SHP77 (cell line): Measurements from ENCODE around the gene DIRAS1.

Experiments
- DNase-seq, 2 experiments: peaks; one replicate each; lab custom pipeline; 2025; lab: John Stamatoyannopoulos, UW

The DIRAS1 gene

GRCh38 chr19:2755448-2755705 is 34.2 kb upstream of the DIRAS1 start:
- DNase-seq, result no peak

GRCh38 chr19:2754659-2755447 is 33.7 kb upstream of the DIRAS1 start:
- no peak for DNase-seq

GRCh38 chr19:2751438-2751830 is 30.3 kb upstream of the DIRAS1 start:
- DNase-seq, result no peak

DNA sequence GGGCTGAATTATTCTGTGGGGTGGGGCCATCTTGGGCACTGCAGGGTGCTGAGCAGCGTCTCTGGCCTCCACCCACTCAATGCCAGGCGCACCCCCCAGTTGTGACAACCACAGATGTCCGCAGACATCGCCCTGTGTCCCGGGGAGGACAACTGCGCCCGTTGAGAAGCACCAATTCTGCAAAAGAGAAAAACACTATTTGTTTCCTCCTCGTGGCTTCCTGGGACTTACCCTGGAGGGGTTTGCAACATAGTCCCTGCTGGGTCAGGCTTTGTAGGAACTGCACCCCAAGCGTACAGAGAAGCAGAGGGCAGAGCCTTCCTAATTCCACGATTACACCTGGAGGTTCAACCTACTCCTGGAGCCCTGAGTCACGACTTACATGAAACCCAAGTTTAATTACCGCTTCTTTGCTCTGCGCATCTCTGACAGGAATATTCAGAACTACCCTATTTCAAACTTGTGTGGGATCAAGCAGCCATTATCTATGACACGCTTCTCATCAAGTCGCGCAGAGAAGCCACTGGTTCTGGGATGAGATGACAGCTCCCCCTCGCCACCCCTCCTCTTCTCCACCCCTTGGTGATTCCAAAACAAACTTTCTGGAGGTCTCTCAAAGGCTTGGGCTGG is 29.8 kb upstream of the DIRAS1 start:
- no peak for DNase-seq

- DNase-seq, result no peak
Observed at GRCh38 chr19:2747349-2747748, 26.2 kb upstream of the DIRAS1 start.

DNA sequence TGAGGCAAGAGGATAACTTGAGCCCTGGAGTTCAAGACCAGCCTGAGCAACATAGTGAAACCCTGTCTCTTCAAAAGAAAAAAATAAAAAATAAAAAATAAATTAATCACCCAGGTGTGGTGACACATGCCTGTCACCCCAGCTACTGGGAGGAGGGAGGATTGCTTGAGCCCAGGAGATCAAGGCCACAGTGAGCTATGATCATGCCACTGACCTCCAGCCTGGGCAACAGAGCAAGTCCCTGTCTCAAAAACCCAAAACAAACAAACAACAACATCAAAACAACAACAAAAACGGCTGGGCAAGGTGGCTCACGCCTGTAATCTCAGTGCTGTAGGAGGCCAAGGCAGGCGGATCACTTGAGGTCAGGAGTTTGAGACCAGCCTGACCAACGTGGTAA is 22.9 kb upstream of the DIRAS1 start:
- DNase-seq, result no peak

GRCh38 chr19:2743099-2743498 is 21.9 kb upstream of the DIRAS1 start:
- DNase-seq, result no peak

DNA sequence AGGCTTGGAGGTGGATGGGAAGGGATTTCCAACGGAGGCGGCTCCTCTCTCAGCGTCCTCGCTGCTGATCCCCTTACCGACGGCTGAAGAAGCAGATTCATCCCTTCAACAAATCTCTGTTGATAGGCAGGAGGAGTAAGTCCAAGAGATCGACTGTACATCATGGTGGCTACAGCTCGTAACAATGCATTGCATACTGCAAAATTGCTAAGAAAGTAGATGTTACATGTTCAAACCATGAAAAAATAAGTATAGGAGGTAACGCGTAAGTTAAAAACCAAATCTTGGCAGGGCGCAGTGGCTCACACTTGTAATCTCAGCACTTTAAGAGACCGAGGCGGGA is 19.1 kb upstream of the DIRAS1 start:
- DNase-seq, result no peak

GRCh38 chr19:2739602-2740313 is 18.6 kb upstream of the DIRAS1 start, which contains the start of gene SLC39A3:
TSS of gene SLC39A3 (minus strand) at chr19:2740017. CDS start at chr19:2737257, 2,760 bp downstream.
- peak; percentile 88 to 93 for DNase-seq

- DNase-seq, result no peak
Observed at GRCh38 chr19:2736550-2737190, 15.5 kb upstream of the DIRAS1 start.

DNA sequence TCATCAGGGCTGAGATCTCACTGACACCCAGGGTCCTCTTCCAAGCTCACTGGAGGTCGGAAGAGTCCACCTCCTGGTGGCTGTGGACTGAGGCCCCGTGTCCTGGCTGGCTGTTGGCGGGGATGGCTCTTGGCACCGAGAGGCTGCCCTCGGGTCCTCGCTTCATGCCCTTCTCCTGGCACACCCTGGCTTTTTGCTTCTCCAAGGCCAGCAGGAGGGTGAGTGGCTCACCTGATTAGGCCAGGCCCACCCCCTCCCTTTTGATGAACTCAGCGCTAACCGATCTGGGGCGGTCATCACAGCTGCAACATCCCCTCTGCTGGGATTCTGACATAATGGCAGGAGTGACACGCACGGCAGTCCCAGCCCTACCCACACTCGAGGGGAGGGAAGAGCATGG is 14.2 kb upstream of the DIRAS1 start:
- DNase-seq, result no peak

GRCh38 chr19:2734589-2735288 is 13.6 kb upstream of the DIRAS1 start:
- DNase-seq, result no peak

DNA sequence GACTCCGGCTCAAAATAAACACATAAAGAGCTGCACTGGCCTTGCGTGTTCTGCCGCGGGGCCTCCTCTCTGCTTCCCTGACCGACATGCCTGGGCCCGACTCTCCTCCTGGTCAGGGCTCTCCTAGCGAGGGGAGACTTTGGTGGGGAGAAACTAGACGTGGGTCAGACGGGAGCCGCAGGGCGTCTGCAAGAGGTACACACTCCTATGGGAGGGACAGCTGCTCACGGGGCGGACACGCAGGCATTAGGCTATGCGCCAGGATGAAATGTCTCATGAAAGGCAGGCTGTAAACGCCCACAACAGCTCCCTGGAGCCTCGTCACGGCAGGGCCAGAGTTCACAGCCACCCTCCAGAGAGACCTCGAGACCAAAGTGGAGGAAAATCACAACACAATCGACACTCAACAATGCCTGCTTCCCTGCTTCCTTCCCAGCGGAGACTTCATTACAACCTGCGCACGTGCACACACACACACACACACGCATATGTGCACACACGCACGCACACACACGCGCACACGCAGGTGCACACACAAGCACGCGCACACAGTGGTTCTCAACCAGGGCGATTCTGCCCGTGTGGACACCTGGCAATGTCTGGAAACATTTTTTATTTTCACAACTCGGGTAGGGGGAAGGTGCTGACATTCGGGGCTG is 12.9 kb upstream of the DIRAS1 start:
- DNase-seq, result no peak

DNA sequence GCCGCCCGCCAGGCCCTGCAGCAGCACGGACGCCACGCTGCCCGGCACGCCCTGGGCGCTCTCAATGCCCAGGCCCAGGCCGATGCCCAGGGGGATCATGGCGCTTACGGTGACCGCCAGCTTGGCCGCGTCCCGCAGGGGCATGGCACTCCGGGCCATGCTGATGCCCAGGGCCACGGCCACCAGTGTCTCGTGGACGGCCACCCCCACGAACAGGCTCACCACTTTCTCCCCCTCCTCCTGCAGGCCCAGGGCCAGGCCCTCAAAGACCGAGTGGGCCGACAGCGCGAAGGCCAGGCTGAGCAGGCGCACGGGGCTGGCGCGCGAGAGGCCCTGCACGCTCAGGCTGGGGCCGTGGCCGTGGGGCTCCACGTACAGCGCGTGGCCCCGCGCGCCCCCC is 11.7 kb upstream of the DIRAS1 start:
- DNase-seq, result no peak

DNA sequence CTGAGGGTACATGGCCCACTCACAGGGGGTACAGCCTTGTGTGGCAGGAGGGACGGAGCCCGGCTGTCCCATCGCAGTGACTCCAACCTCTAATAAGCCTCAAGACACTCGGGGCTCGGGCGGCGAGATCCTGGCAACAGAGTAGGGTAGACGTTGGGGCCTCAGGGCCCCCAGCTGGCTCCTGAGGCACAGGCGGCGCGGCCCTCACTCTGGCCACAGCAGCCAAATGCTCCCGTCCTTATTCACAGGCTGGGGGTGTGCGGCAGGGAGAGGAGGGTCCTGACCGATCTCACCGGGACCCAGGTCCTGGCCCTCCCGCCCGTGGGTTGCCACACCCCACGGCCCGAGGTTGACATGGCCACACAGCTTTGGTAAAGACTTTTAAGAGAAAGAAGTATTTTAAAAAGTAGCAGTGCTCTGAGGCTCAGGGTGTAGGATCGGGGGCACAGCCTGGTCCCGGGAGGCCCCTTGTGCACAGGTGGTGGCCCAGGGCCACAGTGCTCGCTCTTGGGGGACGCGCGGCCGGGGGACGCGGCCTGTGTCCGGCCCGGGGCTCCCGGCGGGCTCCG is 11.1 kb upstream of the DIRAS1 start:
- DNase-seq, result no peak

- no peak for DNase-seq
Observed at GRCh38 chr19:2731181-2731995, 10.2 kb upstream of the DIRAS1 start.

DNA sequence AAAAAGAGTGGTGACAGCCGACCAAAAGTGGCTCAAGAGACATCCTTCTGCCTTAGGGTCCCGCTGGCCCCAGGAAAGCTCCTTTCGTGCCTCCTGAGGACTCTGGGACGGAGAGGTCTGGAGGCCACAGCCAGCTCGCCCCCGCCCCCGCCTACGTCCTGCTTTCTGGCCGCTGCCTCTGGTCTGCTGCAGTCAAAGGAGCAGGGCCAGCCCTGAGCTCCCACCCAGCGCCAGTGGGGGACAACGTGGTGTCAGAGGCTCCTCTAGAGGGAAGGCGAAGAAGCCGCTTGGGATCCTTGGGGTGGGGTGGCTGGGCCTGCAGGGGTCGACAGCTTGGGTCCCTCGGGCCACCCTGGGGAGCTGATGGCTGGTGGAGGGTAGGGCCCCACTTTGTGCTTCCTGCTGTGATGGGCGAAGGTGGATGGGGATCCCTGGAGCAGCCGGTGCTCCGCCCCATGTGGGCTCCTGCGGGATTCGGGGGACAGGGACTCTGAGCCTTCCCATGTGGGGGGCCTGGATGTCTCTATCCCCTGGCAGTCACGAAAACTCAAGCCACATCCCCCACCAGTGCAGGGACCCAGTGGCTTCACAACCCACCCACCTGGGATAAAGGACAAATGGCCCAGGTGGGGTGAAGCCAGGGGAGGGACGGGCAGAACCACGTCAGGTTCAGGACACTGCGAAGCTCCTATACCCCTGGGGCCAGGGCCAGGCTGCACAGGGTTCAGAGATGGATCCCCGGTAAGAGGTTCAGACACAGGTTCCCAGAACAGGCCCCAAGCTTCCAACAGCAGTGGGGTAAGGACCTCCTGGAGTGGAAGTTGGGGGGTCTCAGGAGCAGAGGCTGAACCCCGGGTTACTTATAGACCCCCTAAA is 9.0 kb upstream of the DIRAS1 start:
- DNase-seq, result no peak

GRCh38 chr19:2728783-2729387 is 7.7 kb upstream of the DIRAS1 start:
- peak in 1 of 2 experiments; percentile 16 for DNase-seq

DNA sequence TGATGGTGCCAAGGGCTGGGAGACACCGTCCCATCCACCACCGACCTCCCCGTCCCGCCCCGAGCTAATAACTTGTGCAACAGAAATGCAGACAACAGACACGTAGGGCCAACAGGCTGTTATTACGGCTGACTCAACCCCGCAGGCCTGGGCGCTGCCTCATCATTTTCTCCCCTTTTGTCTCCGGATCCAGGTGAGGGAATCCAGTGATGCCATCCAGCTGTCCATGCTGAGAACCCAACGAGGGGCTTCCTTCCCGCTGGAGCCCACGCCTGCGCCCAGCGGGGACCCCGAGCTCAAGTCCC is 6.4 kb upstream of the DIRAS1 start:
- DNase-seq, result no peak
